ENCODE data around the gene PXT1. TPM values are rescaled to one million over a fixed set of nuclear protein-coding genes. Genes with fewer than 3 reads are reported as not detected.

PXT1 gene
- total RNA-seq, 2 donors from 2014 or later: not detected

GRCh38 chr6:36350681-36351571 lies 91.7 kb downstream of the PXT1 start:
- intact Hi-C loops (cut with DNase I): no loop called here
- WGBS, 2 donors: 64 to 70% methylated on average over 12 to 15 of the region's 15 CpGs
- DNase-seq (peak in 2 of 4 donors; percentile 36 to 46), ATAC-seq (peak; percentile 38)
- H3K27me3 ChIP-seq: no peaks in the 10 kb centered on the region
- peaks cover 31% of the 10 kb centered on the region for H3K4me1 ChIP-seq
- H3K4me3 ChIP-seq: no peak overlapping the region
- no peaks in the 10 kb centered on the region for H3K36me3 ChIP-seq (replicated peaks in 1 of 2; ENCODE audit: insufficient read depth in 1 of 2, low read depth in 2 of 2)
- peak overlapping the region in 2 of 4 donors; percentile 37 to 48 for H3K27ac ChIP-seq
- TF ChIP-seq POLR2A (IDR thresholded peaks at IDR 0.05): no peak
- TF ChIP-seq CTCF (IDR thresholded peaks at IDR 0.05): no peak
- H3K9me3 ChIP-seq: no peaks in the 10 kb centered on the region

- Histone ChIP-seq H3K27ac (peak overlapping the region in 1 of 4 donors; percentile 37), H3K9me3 (no peaks in the 10 kb centered on the region), H3K4me3 (no peak overlapping the region), H3K27me3 (no peaks in the 10 kb centered on the region), H3K36me3 (replicated peaks in 1 of 2; ENCODE audit: insufficient read depth in 1 of 2, low read depth in 2 of 2) (no peaks in the 10 kb centered on the region), H3K4me1 (peaks cover 31% of the 10 kb centered on the region)
- TF ChIP-seq CTCF (IDR thresholded peaks at IDR 0.05) (no peak), POLR2A (IDR thresholded peaks at IDR 0.05) (no peak)
- DNase-seq (no peak), ATAC-seq (no peak)
- intact Hi-C loops (cut with DNase I): no loop called here
- WGBS, 2 donors: 64 to 79% methylated on average over 4 of the region's 4 CpGs
Observed at GRCh38 chr6:36350082-36350481, 92.6 kb downstream of the PXT1 start.

GRCh38 chr6:36349240-36349639 lies 93.4 kb downstream of the PXT1 start:
- 78 to 85% methylated on average over 6 of the region's 6 CpGs for WGBS, 2 donors
- peaks cover 31% of the 10 kb centered on the region for H3K4me1 ChIP-seq

GRCh38 chr6:36347621-36348020 lies 95.0 kb downstream of the PXT1 start:
- H3K4me1 ChIP-seq: peaks cover 31% of the 10 kb centered on the region
- peak overlapping the region in 3 of 4 donors; percentile 34 to 62 (median 56) for H3K27ac ChIP-seq
- ATAC-seq (peak; percentile 73), DNase-seq (peak; percentile 22 to 81 (median 57))
- no peaks in the 10 kb centered on the region for H3K9me3 ChIP-seq
- H3K27me3 ChIP-seq: no peaks in the 10 kb centered on the region
- H3K36me3 ChIP-seq (replicated peaks in 1 of 2; ENCODE audit: insufficient read depth in 1 of 2, low read depth in 2 of 2): no peaks in the 10 kb centered on the region
- intact Hi-C loops (cut with DNase I): no loop called here
- WGBS, 2 donors: 47 to 54% methylated on average over 4 of the region's 4 CpGs
- TF ChIP-seq CTCF (IDR thresholded peaks at IDR 0.05): no peak
- TF ChIP-seq POLR2A (IDR thresholded peaks at IDR 0.05): no peak
- no peak overlapping the region for H3K4me3 ChIP-seq

More at GRCh38 chr6:36349240-36349639, 93.4 kb downstream of the PXT1 start:
- no peak overlapping the region for H3K27ac ChIP-seq
- no peak overlapping the region for H3K4me3 ChIP-seq
- TF ChIP-seq CTCF (IDR thresholded peaks at IDR 0.05) (no peak), POLR2A (IDR thresholded peaks at IDR 0.05) (no peak)
- intact Hi-C loops (cut with DNase I): no loop called here
- no peaks in the 10 kb centered on the region for H3K9me3 ChIP-seq
- no peaks in the 10 kb centered on the region for H3K36me3 ChIP-seq (replicated peaks in 1 of 2; ENCODE audit: insufficient read depth in 1 of 2, low read depth in 2 of 2)
- ATAC-seq (no peak), DNase-seq (peak in 3 of 4 donors; percentile 40 to 54 (median 52))
- H3K27me3 ChIP-seq: no peaks in the 10 kb centered on the region

Data from body of pancreas (tissue), 4 donors.